ENCODE measurements around the gene PTGER4. TPM values are rescaled to one million over a fixed set of nuclear protein-coding genes. Genes with fewer than 3 reads are reported as not detected.
"Not testable (repeated sequence)": the region's sequence is repeated elsewhere in the genome, so short reads cannot be mapped to it uniquely, and the experiment has no call there.

The PTGER4 gene
- 85.1 and 85.7 TPM in 2 replicates for total RNA-seq

- intact Hi-C loops (cut with micrococcal nuclease) = loop anchor here (1.0 to 10.0 kb wide), 18 partner anchors 8 to 1608 kb away; partner anchors contain the start of genes RICTOR, RIMOC1 and TTC33
Measured at GRCh38 chr5:40679913-40680681, at the start of gene PTGER4. TSS of gene PTGER4 (plus strand) at chr5:40679915. CDS start at chr5:40680994, 1,079 bp downstream.

- intact Hi-C loops (cut with micrococcal nuclease) = no loop called here
Measured at GRCh38 chr5:40630126-40630525, 49.6 kb upstream of the PTGER4 start.

- intact Hi-C loops (cut with micrococcal nuclease) = no loop called here
Measured at GRCh38 chr5:40631236-40631635, 48.5 kb upstream of the PTGER4 start.

DNA sequence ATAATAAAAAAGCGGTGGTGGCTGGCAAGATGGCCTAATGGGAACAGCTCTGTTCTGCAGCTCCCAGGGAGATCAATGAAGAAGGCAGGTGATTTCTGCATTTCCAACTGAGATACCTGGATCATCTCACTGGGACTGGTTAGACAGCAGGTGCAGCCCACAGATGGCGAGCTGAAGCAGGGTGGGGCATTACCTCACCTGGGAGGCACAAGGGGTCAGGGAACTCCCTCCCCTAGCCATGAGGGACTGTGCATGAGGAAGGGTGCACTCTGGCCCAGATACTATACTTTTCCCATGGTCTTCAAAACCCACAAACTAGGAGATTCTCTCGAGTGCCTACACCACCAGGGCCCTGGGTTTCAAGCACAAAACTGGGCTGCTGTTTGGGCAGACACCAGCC, 45.6 kb upstream of the PTGER4 start:
- intact Hi-C loops (cut with micrococcal nuclease) = no loop called here

DNA sequence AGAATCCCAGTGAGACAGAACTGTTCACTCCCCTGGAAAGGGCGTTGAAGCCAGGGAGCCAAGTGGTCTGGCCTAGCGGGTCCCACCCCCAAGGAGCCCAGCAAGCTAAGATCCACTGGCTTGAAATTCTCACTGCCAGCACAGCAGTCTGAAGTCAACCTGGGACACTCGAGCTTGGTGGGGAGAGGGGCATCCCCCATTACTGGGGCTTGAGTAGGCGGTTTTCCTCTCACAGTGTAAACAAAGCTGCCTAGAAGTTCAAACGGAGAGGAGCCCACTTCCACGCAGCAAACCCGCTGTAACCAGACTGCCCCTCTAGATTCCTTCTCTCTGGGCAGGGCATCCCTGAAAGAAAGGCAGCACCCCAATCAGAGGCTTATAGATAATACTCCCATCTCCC, 45.1 kb upstream of the PTGER4 start:
- intact Hi-C loops (cut with micrococcal nuclease) = no loop called here

DNA sequence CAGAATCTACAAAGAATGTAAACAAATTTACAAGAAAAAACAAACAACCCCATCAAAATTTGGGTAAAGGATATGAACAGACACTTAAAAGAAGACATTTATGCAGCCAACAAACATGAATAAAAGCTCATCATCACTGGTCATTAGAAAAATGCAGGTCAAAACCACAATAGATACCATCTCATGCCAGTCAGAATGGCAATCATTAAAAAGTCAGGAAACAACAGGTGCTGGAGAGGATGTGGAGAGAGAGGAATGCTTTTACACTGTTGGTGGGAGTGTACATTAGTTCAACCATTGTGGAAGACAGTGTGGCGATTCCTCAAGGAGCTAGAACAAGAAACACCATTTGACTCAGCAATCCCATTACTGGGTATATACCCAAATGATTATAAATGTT, 40.2 kb upstream of the PTGER4 start:
- intact Hi-C loops (cut with micrococcal nuclease) = not testable (repeated sequence)

- intact Hi-C loops (cut with micrococcal nuclease) = no loop called here
Measured at GRCh38 chr5:40646266-40646665, 33.4 kb upstream of the PTGER4 start.

DNA sequence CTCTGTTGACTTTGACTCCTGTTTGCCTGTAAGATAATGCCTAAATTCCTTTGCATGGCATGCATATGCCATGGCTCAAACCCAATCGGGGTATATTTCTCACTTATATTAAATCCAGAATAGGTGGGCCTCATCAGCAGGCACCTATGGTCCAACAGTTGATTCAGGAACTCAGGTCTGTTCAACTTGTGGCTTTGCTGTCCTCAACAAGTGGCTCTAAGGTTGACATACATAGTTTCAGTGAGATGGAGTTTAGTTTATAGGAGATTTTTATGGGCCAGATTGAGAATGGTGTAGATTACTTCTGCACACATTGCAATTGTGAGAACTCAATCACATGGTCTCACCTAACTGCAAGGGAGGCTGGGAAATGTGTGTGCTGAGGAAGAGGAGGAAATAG, 31.6 kb upstream of the PTGER4 start:
- intact Hi-C loops (cut with micrococcal nuclease) = no loop called here

DNA sequence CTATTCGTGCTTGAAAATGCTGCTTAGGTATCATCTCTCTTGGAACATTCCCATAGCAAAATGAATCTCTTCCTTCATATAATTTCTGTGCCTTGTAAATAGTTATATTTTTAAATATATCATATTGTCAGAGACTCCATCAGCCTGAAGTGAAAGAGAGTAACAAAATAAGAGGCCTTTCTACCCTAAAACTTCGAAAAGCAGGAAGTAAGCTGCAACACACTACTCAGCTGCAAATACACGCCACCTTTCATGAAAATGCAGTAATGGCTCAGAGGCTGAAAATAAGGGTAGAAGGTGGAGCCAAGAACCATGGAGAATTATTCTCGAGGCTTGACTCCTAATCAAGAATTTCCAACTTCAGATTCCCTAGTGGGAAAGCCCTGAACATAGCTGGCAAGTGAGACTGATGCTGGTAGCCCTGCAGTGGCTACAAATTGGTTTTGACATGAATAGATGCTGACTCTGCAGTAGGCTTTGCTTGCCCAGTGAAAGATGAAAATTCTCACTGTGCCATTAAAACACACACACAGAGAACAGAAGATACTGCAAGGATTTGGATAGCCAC, 30.2 kb upstream of the PTGER4 start:
- intact Hi-C loops (cut with micrococcal nuclease) = loop anchor here (1.0 kb wide), 1 partner anchor 8 kb away; no protein-coding TSS in a partner anchor

DNA sequence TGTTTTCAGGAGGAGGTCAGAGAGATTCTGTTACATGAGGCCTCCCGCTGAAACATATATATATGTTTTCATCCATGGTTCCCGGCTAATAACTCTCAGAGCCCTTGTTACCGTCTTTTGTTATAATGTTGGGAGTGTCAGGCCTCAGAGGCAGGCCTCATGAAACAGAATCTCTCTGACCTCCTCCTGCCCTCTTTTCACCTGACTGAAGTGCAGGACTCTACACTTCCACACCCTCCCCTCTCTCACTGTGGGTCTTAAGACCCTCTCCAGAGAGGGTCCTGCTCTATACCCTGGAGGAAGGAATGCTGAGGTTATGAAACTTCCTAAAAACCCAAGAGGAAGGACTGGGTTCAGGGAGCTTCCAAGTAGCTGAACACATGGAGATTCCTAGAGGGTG, 28.5 kb upstream of the PTGER4 start:
- intact Hi-C loops (cut with micrococcal nuclease) = no loop called here

DNA sequence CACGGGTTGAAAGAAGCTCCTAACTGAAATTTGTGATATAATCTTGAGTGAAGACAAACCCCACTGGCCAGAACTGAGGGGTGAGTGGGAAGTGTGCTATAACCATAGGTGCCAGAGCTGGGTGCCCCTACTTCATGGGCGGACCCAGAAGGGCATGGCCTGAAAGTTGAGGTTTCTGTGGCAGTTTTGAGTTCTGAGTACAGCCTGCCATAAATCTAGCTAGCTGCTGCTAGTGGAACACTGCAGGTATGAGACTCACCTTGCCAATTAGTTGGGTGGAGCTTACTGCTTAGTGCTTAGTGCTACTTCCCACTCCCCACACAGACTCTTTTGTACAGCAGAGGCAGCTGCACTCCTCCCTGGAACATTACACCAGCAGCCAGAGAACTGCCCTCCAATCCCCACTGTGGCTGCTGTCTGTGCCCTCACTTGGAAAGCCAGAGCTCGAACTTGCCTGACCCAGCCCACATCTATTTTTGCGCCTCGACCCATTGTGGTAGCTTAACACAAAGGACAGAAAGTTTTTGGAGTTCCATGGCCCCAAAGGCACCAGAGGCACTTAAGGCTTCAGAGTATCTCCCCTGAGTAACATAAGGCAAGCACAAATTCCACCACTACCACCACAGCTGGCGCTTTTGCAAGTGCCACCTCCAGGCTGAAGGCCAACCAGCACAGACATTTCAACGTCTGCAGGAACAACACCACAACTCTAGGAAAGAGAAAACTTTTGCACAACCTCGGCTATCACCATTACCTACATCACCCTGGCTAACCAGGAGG, 27.1 kb upstream of the PTGER4 start:
- intact Hi-C loops (cut with micrococcal nuclease) = loop anchor here (1.0 kb wide), 1 partner anchor 27 kb away; the partner anchor contains the start of gene PTGER4

DNA sequence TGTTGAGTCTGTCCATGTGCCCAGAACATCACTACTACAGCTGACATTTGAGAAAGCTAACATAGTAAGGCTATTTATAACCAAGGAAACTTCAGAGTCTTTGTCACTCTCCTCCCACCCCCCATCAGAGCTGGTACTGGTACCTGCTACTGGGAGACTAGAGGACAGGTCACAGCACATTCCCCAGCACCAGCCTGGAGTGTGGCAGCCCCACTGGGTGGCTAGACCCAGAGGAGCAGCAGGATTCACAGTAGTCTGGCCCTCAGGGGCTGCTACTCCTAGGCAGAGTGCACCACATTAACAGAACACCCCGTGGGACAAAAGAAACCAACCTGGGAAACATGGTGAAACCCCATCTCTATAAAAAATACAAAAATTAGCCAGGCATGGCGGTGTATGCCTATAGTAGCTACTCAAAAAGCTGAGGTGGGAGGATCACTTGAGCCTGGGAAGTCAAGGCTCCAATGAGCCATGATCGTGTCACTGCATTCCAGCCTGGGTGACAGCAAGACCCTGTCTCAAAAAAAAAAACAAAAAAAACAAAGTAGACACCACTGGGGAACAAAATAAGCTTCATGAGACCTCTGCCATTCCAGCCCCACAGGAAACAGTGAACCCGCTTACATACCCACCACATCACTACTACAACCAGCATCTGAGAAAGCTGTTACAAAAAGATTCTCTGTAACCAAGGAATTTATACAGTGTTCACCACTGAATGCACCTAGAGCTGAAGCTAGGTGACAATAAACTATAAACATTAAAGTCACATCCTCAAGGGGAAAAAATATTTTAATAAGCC, 26.3 kb upstream of the PTGER4 start:
- intact Hi-C loops (cut with micrococcal nuclease) = loop anchor here (1.0 to 2.0 kb wide), 4 partner anchors 13 to 75 kb away; partner anchors contain the start of gene PTGER4

DNA sequence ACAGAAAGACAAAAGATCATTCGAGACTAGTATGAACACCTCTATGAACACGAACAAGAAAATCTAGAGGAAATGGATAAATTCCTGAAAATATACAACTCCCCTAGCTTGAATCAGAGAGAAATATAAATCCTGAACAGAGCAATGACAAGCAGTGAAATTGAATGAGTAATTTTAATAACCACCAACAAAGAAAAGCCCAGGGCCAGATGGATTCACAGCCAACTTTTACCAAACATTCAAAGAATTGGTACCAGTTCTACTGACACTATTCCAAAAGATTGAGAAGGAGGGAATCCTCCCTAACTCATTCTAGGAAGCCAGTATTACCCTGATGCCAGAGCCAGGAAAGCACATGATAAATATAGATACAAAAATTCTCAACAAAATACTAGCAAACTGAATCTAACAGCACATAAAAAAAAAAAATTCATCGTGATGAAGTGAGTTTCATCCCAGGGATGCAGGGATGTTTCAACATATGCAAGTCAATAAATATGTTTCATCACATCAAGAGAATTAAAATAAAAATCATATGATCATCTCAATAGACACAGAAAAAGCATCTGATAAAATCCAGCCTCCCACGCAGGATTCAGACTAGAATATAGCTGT, 25.2 kb upstream of the PTGER4 start:
- intact Hi-C loops (cut with micrococcal nuclease) = loop anchor here (2.0 kb wide), 3 partner anchors 14 to 76 kb away; no protein-coding TSS in a partner anchor

GRCh38 chr5:40655138-40655537, 24.6 kb upstream of the PTGER4 start:
- intact Hi-C loops (cut with micrococcal nuclease) = loop anchor here (1.0 to 2.0 kb wide), 4 partner anchors 14 to 245 kb away; no protein-coding TSS in a partner anchor

DNA sequence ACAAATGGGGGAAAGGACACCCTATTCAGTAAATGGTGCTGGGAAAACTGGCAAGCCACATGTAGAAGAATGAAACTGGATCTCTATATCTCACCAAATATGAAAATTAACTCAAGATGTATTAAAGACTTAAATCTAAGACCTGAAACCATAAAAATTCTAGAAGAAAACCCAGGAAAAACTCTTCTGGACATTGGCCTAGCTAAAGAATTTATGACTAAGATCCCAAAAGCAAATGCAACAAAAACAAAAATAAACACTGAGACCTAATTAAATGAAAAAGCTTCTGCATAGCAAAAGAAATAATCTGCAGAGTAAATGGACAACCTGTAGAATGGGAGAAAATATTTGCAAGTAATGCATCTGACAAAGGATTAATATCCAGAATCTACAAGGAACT, 23.6 kb upstream of the PTGER4 start:
- intact Hi-C loops (cut with micrococcal nuclease) = not testable (repeated sequence)

- intact Hi-C loops (cut with micrococcal nuclease) = no loop called here
Measured at GRCh38 chr5:40656766-40657165, 22.9 kb upstream of the PTGER4 start.

- intact Hi-C loops (cut with micrococcal nuclease) = no loop called here
Measured at GRCh38 chr5:40660751-40661150, 19.0 kb upstream of the PTGER4 start.

DNA sequence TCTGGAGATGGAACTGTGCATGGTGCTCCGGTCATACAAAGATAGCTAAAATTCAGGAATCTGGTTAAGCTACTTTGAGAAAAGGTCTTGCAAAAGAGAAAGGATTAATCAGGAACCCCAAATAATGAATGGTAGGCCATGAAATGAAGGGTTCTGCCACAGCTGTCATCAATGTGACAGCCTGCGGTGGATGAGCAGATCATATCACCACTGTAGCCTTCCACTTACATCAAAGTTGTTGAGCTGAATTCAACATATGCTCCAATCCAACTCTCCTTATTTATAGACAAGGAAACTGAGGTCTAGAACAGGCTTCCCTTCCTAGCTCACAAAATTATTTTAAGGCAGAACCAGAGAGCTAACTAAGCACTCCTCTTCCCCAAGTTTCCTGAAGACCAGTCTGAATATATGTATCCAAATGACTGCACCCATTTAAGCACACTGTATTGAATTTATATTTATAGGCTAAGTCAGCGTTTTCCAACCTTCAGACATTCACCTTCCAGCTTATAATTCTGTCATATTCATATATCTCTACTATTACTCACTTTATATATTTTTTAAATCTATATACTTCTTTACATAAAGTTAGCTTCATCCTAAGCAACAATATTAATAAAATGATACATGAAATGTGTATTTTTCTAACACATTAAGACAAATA, 13.9 kb upstream of the PTGER4 start:
- intact Hi-C loops (cut with micrococcal nuclease) = no loop called here

- intact Hi-C loops (cut with micrococcal nuclease) = no loop called here
Measured at GRCh38 chr5:40666657-40667056, 13.1 kb upstream of the PTGER4 start.

GRCh38 chr5:40667161-40667663, 12.5 kb upstream of the PTGER4 start:
- intact Hi-C loops (cut with micrococcal nuclease) = no loop called here

Data from T-helper 1 cell treated with Interleukin-12 subunit alpha and Interleukin-12 subunit beta and Interleukin-4 antibody, amounts not matched to agents 30 ng/mL and 1 ng/mL, for 36 hours (primary cell).